ENCODE measurements around the gene PSMD1. TPM values are rescaled to one million over a fixed set of nuclear protein-coding genes. Genes with fewer than 3 reads are reported as not detected.

The PSMD1 gene
- total and polyA plus RNA-seq, 2 experiments from 2014 or later: 148 to 177 TPM

DNA sequence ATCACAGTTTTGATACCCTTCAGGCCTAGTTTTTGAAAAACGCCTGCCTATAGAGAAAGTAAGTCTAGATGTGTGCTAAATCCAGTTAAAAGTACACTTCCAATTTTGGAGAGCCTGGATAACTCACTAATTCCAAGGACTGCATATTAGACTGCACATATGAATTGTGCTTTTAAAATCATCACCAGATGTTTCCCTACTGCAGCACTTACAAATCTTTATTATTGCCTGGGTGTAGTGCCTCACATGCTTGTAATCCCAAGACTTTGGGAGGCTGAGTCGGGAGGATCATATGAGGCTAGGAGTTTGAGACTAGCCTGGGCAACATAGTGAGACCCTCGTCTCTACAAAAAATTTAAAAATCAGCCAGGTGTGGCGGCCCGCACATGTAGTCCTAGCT is 104.0 kb downstream of the PSMD1 start:
- no peaks in the 10 kb centered on the region for H4K20me1 ChIP-seq (replicated peaks; ENCODE audit: insufficient read depth)
- ATAC-seq (no peak), DNase-seq (ENCODE audit: low spot score) (no peak)
- TF ChIP-seq JUNB (IDR thresholded peaks at IDR 0.05; ENCODE audit: unreplicated experiment) (no peak), STAT1 (IDR thresholded peaks at IDR 0.05; ENCODE audit: unreplicated experiment) (no peak), NANOG (IDR thresholded peaks at IDR 0.05; ENCODE audit: borderline replicate concordance) (no peak)
- Mint-ChIP-seq H3K4me3 (no peak overlapping the region), H3K36me3 (ENCODE audit: low read depth) (peaks cover 24% of the 10 kb centered on the region; the same call in 2 of the 3 replicates), H3K27ac (no peak overlapping the region), H3K9me3 (no peaks in the 10 kb centered on the region), H3K27me3 (ENCODE audit: insufficient read depth, low read depth, poor library complexity) (no peaks in the 10 kb centered on the region), H3K4me1 (peaks cover 20% of the 10 kb centered on the region; the same call in 2 of the 3 replicates)
- no peaks in the 10 kb centered on the region; the same call in 1 of the 2 replicates for H3F3A ChIP-seq (replicated peaks; ENCODE audit: low read depth)
- H3K4me2 ChIP-seq: no peak overlapping the region
- H3K9me2 ChIP-seq (ENCODE audit: insufficient read depth): no peaks in the 10 kb centered on the region
- H3K4me1 ChIP-seq (ENCODE audit: insufficient read depth): peaks cover 35% of the 10 kb centered on the region
- no peak overlapping the region for H3K4me3 ChIP-seq
- H2AFZ ChIP-seq: no peak overlapping the region
- H3K27me3 ChIP-seq (ENCODE audit: insufficient read depth): no peaks in the 10 kb centered on the region
- H3K79me2 ChIP-seq (replicated peaks; ENCODE audit: insufficient read depth): no peaks in the 10 kb centered on the region
- peak overlapping the region; percentile 27 for H3K27ac ChIP-seq (ENCODE audit: low read depth)
- peaks cover 2% of the 10 kb centered on the region; the same call in 1 of the 2 replicates for H3K36me3 ChIP-seq (ENCODE audit: insufficient read depth)

- H3K4me2 ChIP-seq: no peak overlapping the region
- ATAC-seq: no peak
- no peak overlapping the region for H3K4me3 ChIP-seq
- TF ChIP-seq CREB1 (CRISPR knock-in tag; IDR thresholded peaks at IDR 0.05; ENCODE audit: low read depth) (no peak), ZNF331 (CRISPR knock-in tag; IDR thresholded peaks at IDR 0.05; ENCODE audit: low read depth) (no peak), JUNB (IDR thresholded peaks at IDR 0.05; ENCODE audit: unreplicated experiment) (no peak), EZH2phosphoT487 (IDR thresholded peaks at IDR 0.05; ENCODE audit: unreplicated experiment) (no peak), EZH2 (IDR thresholded peaks at IDR 0.05; ENCODE audit: low read depth, unreplicated experiment) (no peak), STAT1 (IDR thresholded peaks at IDR 0.05; ENCODE audit: unreplicated experiment) (no peak), NANOG (IDR thresholded peaks at IDR 0.05; ENCODE audit: borderline replicate concordance) (no peak), ZNF114 (CRISPR knock-in tag; IDR thresholded peaks at IDR 0.05) (no peak), POLR2AphosphoS5 (IDR thresholded peaks at IDR 0.05; ENCODE audit: low read depth) (no peak), ETS1 (IDR thresholded peaks at IDR 0.05) (no peak), CTCF (conservative IDR thresholded peaks at IDR 0.05; ENCODE audit: low read depth in 2 of 2) (no peak)
- TF ChIP-seq, protein P1, sequence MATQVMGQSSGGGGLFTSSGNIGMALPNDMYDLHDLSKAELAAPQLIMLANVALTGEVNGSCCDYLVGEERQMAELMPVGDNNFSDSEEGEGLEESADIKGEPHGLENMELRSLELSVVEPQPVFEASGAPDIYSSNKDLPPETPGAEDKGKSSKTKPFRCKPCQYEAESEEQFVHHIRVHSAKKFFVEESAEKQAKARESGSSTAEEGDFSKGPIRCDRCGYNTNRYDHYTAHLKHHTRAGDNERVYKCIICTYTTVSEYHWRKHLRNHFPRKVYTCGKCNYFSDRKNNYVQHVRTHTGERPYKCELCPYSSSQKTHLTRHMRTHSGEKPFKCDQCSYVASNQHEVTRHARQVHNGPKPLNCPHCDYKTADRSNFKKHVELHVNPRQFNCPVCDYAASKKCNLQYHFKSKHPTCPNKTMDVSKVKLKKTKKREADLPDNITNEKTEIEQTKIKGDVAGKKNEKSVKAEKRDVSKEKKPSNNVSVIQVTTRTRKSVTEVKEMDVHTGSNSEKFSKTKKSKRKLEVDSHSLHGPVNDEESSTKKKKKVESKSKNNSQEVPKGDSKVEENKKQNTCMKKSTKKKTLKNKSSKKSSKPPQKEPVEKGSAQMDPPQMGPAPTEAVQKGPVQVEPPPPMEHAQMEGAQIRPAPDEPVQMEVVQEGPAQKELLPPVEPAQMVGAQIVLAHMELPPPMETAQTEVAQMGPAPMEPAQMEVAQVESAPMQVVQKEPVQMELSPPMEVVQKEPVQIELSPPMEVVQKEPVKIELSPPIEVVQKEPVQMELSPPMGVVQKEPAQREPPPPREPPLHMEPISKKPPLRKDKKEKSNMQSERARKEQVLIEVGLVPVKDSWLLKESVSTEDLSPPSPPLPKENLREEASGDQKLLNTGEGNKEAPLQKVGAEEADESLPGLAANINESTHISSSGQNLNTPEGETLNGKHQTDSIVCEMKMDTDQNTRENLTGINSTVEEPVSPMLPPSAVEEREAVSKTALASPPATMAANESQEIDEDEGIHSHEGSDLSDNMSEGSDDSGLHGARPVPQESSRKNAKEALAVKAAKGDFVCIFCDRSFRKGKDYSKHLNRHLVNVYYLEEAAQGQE (IDR thresholded peaks at IDR 0.05; ENCODE audit: unreplicated experiment): no peak
Measured at GRCh38 chr2:231161252-231161839, 104.7 kb downstream of the PSMD1 start.

More at GRCh38 chr2:231161252-231161839, 104.7 kb downstream of the PSMD1 start:
- Histone ChIP-seq H2AFZ (no peak overlapping the region), H3K27me3 (ENCODE audit: insufficient read depth) (no peaks in the 10 kb centered on the region), H4K20me1 (replicated peaks; ENCODE audit: insufficient read depth) (no peaks in the 10 kb centered on the region), H3F3A (replicated peaks; ENCODE audit: low read depth) (no peaks in the 10 kb centered on the region; the same call in 1 of the 2 replicates), H3K4me1 (ENCODE audit: insufficient read depth) (peaks cover 35% of the 10 kb centered on the region), H3K36me3 (ENCODE audit: insufficient read depth) (peaks cover 8% of the 10 kb centered on the region; the same call in 1 of the 2 replicates), H3K9me2 (ENCODE audit: insufficient read depth) (no peaks in the 10 kb centered on the region), H3K27ac (ENCODE audit: low read depth) (peak overlapping the region; percentile 27), H3K79me2 (replicated peaks; ENCODE audit: insufficient read depth) (no peaks in the 10 kb centered on the region)
- no peaks in the 10 kb centered on the region for H3K9me3 Mint-ChIP-seq
- DNase-seq (ENCODE audit: low spot score): no peak
- no peak overlapping the region for H3K27ac Mint-ChIP-seq
- no peak overlapping the region for H3K4me3 Mint-ChIP-seq
- no peaks in the 10 kb centered on the region for H3K27me3 Mint-ChIP-seq (ENCODE audit: insufficient read depth, low read depth, poor library complexity)
- H3K36me3 Mint-ChIP-seq (ENCODE audit: low read depth): peaks cover 30% of the 10 kb centered on the region
- peaks cover 20% of the 10 kb centered on the region; the same call in 2 of the 3 replicates for H3K4me1 Mint-ChIP-seq

All from GM23338 (cell line).